Measurements from ENCODE around the gene PTGS2. TPM values are rescaled to one million over a fixed set of nuclear protein-coding genes. Genes with fewer than 3 reads are reported as not detected.
"Not testable (repeated sequence)": the region's sequence is repeated elsewhere in the genome, so short reads cannot be mapped to it uniquely, and the experiment has no call there.

The PTGS2 gene
- total RNA-seq, 1 donor from 2014 or later = 2.8 TPM

GRCh38 chr1:186671136-186671825 is 8.9 kb downstream of the PTGS2 start:
- no peak overlapping the region for H3K27ac Mint-ChIP-seq (ENCODE audit: unreplicated experiment)
- TF ChIP-seq CTCF (IDR thresholded peaks at IDR 0.05) = no peak
- no peak overlapping the region for H3K4me3 Mint-ChIP-seq (ENCODE audit: unreplicated experiment)
- peaks cover 4% of the 10 kb centered on the region for H3K9me3 Mint-ChIP-seq (ENCODE audit: low read depth)
- H3K4me1 Mint-ChIP-seq (ENCODE audit: low read depth) = no peaks in the 10 kb centered on the region
- no peak for DNase-seq (ENCODE audit: low spot score)
- H3K36me3 Mint-ChIP-seq (ENCODE audit: low read depth) = peaks cover 12% of the 10 kb centered on the region
- no peaks in the 10 kb centered on the region for H3K27me3 Mint-ChIP-seq (ENCODE audit: low read depth)

- Mint-ChIP-seq H3K36me3 (ENCODE audit: low read depth) (peaks cover 12% of the 10 kb centered on the region), H3K27ac (ENCODE audit: unreplicated experiment) (no peak overlapping the region), H3K27me3 (ENCODE audit: low read depth) (no peaks in the 10 kb centered on the region), H3K4me1 (ENCODE audit: low read depth) (no peaks in the 10 kb centered on the region), H3K9me3 (ENCODE audit: low read depth) (peaks cover 4% of the 10 kb centered on the region), H3K4me3 (ENCODE audit: unreplicated experiment) (no peak overlapping the region)
- DNase-seq (ENCODE audit: low spot score) = no peak
- no peak for TF ChIP-seq CTCF (IDR thresholded peaks at IDR 0.05)
Measured at GRCh38 chr1:186670297-186671135, 9.7 kb downstream of the PTGS2 start.

DNA sequence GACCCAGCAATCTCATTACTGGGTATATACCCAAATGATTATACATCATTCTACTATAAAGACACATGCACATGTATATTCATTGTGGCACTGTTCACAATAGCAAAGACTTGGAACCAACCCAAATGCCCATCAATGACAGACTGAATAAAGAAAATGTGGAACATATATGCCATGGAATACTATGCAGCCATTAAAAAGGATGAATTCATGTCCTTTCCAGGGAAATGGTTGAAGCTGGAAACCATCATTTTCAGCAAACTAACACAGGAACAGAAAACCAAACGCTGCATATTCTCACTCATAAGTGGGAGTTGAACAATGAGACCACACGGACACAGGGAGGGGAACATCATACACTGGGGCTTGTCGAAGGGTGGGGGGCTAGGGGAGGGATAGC is 10.4 kb downstream of the PTGS2 start:
- not testable (repeated sequence) for H3K27me3 Mint-ChIP-seq (ENCODE audit: low read depth); H3K36me3 Mint-ChIP-seq (ENCODE audit: low read depth); H3K27ac Mint-ChIP-seq (ENCODE audit: unreplicated experiment); H3K4me3 Mint-ChIP-seq (ENCODE audit: unreplicated experiment); H3K9me3 Mint-ChIP-seq (ENCODE audit: low read depth); DNase-seq (ENCODE audit: low spot score); H3K4me1 Mint-ChIP-seq (ENCODE audit: low read depth)

- H3K27ac Mint-ChIP-seq (ENCODE audit: unreplicated experiment); H3K4me3 Mint-ChIP-seq (ENCODE audit: unreplicated experiment); H3K27me3 Mint-ChIP-seq (ENCODE audit: low read depth); DNase-seq (ENCODE audit: low spot score); H3K36me3 Mint-ChIP-seq (ENCODE audit: low read depth); H3K4me1 Mint-ChIP-seq (ENCODE audit: low read depth); H3K9me3 Mint-ChIP-seq (ENCODE audit: low read depth): not testable (repeated sequence)
Measured at GRCh38 chr1:186664217-186664616, 16.0 kb downstream of the PTGS2 start.

DNA sequence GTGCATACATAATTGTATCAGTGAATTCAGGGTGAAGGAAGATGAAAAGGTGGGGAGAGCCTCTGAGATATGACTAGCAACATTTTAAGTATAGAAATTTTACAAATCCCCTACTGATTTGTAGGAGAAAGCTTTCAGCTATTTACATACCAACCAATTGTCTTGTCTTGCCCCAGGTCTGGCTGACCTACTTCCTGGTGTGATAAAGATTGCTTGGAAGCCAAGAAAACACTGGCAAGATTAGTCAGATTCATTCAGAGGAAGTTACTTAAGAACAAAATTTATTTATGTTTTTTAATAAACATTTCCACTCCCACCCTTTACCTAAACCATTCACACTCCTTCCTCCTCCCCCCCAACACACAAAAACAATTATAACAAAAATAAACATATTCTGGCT is 17.5 kb downstream of the PTGS2 start:
- no peaks in the 10 kb centered on the region for H3K27me3 Mint-ChIP-seq (ENCODE audit: low read depth)
- no peaks in the 10 kb centered on the region for H3K36me3 Mint-ChIP-seq (ENCODE audit: low read depth)
- peaks cover 3% of the 10 kb centered on the region for H3K9me3 Mint-ChIP-seq (ENCODE audit: low read depth)
- no peak overlapping the region for H3K4me3 Mint-ChIP-seq (ENCODE audit: unreplicated experiment)
- no peak for TF ChIP-seq CTCF (IDR thresholded peaks at IDR 0.05)
- H3K27ac Mint-ChIP-seq (ENCODE audit: unreplicated experiment) = no peak overlapping the region
- H3K4me1 Mint-ChIP-seq (ENCODE audit: low read depth) = no peaks in the 10 kb centered on the region
- DNase-seq (ENCODE audit: low spot score) = no peak

DNA sequence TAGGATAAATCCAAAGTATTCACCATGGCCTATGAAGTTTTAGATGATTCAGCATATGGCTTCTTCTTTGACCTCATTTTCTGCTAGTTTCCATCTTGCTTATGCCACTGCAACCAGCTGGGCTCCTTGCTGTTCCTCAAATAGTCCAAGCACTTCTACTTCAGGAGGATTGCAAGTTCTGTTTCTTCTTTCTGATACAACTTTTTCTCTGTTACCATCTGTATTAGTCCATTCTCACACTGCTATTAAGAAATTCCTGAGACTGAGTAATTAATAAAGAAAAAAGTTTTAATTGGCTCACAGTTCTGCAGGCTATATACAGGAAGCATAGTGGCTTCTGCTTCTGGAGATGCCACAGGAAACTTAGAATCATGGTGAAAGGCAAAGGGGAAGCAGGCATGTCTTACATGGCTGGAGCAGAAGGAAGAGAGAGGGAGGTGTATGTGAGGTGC is 20.3 kb downstream of the PTGS2 start:
- no peak overlapping the region for H3K27ac Mint-ChIP-seq (ENCODE audit: unreplicated experiment)
- H3K9me3 Mint-ChIP-seq (ENCODE audit: low read depth) = peaks cover 3% of the 10 kb centered on the region
- DNase-seq (ENCODE audit: low spot score) = no peak
- no peaks in the 10 kb centered on the region for H3K27me3 Mint-ChIP-seq (ENCODE audit: low read depth)
- TF ChIP-seq CTCF (IDR thresholded peaks at IDR 0.05) = no peak
- no peaks in the 10 kb centered on the region for H3K36me3 Mint-ChIP-seq (ENCODE audit: low read depth)
- H3K4me1 Mint-ChIP-seq (ENCODE audit: low read depth) = no peaks in the 10 kb centered on the region
- H3K4me3 Mint-ChIP-seq (ENCODE audit: unreplicated experiment) = no peak overlapping the region
